ENCODE measurements around the gene PRSS27.
A peak's percentile ranks its signal among the peaks of the same experiment; 100 is the strongest.

Gene PRSS27

DNA sequence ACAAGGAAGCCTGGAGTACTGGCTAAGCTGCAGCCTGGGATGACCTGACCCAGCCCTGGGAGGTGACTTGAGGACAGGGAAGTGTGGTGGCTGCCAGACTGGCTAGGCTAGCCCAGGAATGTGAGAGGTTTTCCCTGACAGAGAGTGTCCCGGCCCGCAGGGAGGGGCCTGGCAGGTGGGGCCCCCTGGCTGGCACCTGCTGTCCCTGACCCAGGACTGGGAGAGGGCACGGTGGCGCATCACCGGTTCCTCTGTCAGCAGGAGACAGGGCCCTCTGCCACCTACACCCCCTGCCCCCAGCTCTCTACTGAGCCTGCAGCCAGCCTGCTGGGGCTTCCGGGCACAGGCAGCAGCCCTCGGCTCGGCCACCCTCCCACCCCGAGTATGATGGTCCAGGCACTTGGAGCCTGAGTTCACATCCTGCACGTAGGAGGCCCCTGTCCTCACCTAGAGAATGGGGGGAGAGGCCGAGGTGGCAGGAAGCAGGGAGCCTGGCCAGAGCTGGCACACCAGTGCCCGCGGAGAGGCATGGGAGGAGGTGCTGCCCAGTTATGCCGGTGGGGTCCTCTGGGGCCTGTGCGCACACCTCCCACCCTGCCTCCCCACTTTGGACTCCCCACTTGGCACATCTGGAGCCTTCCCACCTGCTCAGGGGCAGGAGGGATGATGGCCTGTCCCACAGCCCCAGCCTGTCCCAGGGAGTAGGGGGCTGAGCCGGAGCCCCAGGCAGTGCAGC lies 528 bp downstream of the PRSS27 start:
- CTCF ChIA-PET, result interaction anchor here (0.5 to 1.2 kb wide), 5 partner anchors 69 to 348 kb away, joined by 3 to 4 read pairs (median 3); no protein-coding TSS in a partner anchor
- DNase-seq (ENCODE audit: low spot score), result no peak
- peak overlapping the region; percentile 90 for H3K27ac ChIP-seq
- POLR2A ChIA-PET (ENCODE audit: low non-redundant PET), result interaction anchor here (1.0 kb wide), 1 partner anchor 38 kb away, joined by 3 read pairs; no protein-coding TSS in a partner anchor
- no peak for TF ChIP-seq CTCF (conservative IDR thresholded peaks at IDR 0.05; ENCODE audit: low read depth)

DNA sequence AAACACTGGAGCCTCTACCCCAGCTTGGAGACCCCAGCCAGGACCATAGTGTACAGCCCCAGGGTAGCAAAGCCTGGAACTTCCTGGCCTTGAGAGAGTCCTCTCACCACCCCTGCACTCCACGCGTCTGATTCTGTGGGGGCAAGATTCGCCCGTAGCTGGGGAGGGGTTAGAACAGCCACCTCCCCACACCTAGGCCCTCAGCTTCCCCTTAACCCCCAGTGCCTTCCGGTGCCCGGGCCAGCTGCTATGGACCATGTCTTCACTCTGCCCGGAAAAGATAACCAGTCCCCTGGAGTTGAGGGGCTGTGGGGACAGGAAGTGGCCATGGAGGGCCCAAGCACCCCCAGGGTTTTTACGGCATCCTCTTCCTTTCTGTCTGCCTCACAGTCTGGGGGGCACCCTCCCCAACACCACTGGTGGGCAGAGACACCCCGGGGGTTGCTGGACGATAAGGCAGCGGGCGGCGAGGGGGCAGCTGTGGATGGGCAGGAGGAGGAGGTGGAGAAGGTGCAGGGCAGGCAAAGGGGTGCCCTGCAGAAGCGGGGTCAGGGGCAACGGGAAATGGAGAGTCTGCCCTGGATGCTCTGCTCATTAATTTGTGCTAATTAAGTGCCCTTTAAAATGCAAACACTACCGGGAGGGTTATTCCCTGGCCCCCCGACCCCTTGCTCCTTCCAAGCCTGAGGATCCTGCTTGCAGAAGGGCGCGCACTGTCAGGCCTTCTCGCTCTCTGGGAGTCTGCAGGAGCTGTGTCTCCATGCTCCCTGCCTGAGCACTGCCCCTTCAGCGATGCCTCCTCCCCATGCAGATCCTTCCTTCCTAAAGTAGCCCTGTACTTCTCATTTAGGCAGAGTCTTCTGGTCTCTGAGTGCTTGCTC lies 2.4 kb downstream of the PRSS27 start:
- DNase-seq (ENCODE audit: low spot score), result no peak
- TF ChIP-seq CTCF (conservative IDR thresholded peaks at IDR 0.05; ENCODE audit: low read depth), result no peak
- ChIA-PET CTCF (no interaction called here), POLR2A (ENCODE audit: low non-redundant PET) (no interaction called here)
- H3K27ac ChIP-seq, result 0 out of 2 replicates have a peak overlapping the region, but pooled peaks have one; percentile 1

- 0 out of 2 replicates have a peak overlapping the region, but pooled peaks have one; percentile 1 for H3K27ac ChIP-seq
- POLR2A ChIA-PET (ENCODE audit: low non-redundant PET), result no interaction called here
- no peak for TF ChIP-seq CTCF (conservative IDR thresholded peaks at IDR 0.05; ENCODE audit: low read depth)
- DNase-seq (ENCODE audit: low spot score), result no peak
- CTCF ChIA-PET, result no interaction called here
Observed at GRCh38 chr16:2716948-2717347, 3.1 kb downstream of the PRSS27 start.

DNA sequence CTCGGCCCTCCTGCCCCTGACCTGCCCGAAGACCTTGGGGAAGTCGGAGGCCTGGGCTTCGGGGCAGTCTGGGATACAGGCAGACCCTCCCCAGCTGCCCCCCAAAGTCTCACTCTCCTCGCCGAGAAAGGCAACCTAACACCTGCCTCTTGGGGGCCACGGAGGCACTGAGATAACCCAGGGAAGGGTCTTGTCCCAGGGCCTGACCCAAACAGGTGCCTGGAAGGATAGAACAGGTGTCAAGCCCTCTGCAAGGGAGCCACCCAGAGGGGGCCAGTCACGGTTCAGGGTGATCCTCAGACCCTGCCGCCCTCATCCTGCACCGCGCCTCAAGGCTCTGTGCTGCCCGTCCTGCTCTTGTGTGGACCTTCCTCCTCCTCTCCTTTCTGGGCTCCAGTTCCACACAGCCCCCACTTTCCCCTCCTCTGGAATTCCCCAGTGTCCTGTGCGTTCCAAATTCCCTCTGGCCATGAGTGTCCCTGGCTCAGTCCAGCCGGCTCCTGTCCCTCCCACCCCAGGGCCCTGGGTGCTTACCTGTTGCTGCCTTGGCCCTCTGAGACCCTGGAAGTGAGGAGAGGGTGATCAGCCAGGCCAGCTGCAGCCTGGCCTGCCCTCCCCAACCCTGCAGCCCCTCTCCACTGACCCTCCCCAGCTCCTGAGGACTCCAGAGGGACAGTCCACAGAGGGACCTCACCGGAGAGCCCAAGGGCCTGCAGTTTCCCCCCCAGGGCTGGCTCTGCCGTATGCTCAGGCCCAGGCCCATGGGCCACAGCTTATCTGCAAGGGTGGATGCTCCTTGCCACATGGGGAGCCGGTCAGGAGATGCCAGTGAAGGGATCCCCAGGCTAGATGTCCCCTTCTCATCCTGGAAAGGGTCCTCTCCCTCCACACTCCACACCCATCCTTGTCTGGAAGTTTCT lies 3.8 kb downstream of the PRSS27 start:
- TF ChIP-seq CTCF (conservative IDR thresholded peaks at IDR 0.05; ENCODE audit: low read depth), result no peak
- 0 out of 2 replicates have a peak overlapping the region, but pooled peaks have one; percentile 1 for H3K27ac ChIP-seq
- POLR2A ChIA-PET (ENCODE audit: low non-redundant PET), result no interaction called here
- CTCF ChIA-PET, result no interaction called here
- no peak for DNase-seq (ENCODE audit: low spot score)

- TF ChIP-seq CTCF (conservative IDR thresholded peaks at IDR 0.05; ENCODE audit: low read depth), result no peak
- peak; percentile 48 for DNase-seq (ENCODE audit: low spot score)
- no peak overlapping the region for H3K27ac ChIP-seq
- POLR2A ChIA-PET (ENCODE audit: low non-redundant PET), result no interaction called here
- CTCF ChIA-PET, result no interaction called here
Observed at GRCh38 chr16:2715519-2715918, 4.5 kb downstream of the PRSS27 start.

DNA sequence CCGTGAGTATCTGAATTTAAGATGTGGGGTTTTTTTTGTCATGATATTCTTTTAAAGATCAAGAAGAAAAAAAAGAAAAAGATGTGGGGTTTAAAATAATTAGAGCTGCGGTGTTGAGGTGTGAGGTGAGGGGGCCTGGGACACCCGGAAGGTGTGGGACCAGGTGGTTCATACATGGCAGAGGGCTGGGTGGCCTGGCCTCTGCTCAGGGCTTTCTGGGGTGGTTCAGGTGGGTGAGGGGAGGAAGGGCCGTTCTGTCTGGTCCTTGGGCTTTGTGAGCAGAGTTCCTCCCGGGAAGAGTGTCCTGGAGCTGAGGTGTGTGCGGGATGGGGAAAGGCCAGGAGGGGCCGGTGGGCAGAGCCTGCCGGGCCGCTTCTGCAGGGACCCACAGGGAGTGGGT lies 5.0 kb downstream of the PRSS27 start:
- POLR2A ChIA-PET (ENCODE audit: low non-redundant PET), result no interaction called here
- TF ChIP-seq CTCF (conservative IDR thresholded peaks at IDR 0.05; ENCODE audit: low read depth), result no peak
- DNase-seq (ENCODE audit: low spot score), result no peak
- CTCF ChIA-PET, result interaction anchor here (0.7 kb wide), 1 partner anchor 22 kb away, joined by 4 read pairs; no protein-coding TSS in a partner anchor
- no peak overlapping the region for H3K27ac ChIP-seq
